SK-N-MC (cell line): Measurements from ENCODE around the gene USP37.

ENCODE experiments used
- DNase-seq: peaks from one replicate; pipeline ENCODE4 v3.0.0-alpha.2; 2011; ENCODE audit warnings: low read depth, low spot score
- H3K27ac ChIP-seq: fragments of 200-600 bp; sonication (generic); 2 replicates; pipeline ENCODE4 v1.5.1; 2016; ENCODE audit warnings: mixed run types
- H3K36me3 ChIP-seq: fragments of 200-600 bp; sonication (generic); 2 replicates; pipeline ENCODE4 v1.6.1; 2017; ENCODE audit warnings: antibody characterized with exemption, low read length, mixed read lengths; ENCODE audit not compliant: insufficient read depth
- H3K4me3 ChIP-seq: fragments of 200-600 bp; sonication (generic); 2 replicates; pipeline ENCODE4 v1.5.1; 2016
- H3K9ac ChIP-seq: fragments of 200-600 bp; sonication (generic); 2 replicates; pipeline ENCODE4 v1.8.0; 2017; ENCODE audit warnings: mixed run types, mixed read lengths; ENCODE audit not compliant: insufficient read length
- H3K9me3 ChIP-seq: fragments of 200-600 bp; sonication (generic); 2 replicates; pipeline ENCODE4 v1.6.1; 2017; ENCODE audit warnings: low read depth, mild to moderate bottlenecking, antibody characterized with exemption, low read length, moderate library complexity, mixed read lengths
- EZH2 ChIP-seq: fragments of 200-600 bp; sonication (generic); IDR thresholded peaks from one replicate; pipeline ENCODE4 v1.6.1; 2017; ENCODE audit warnings: antibody characterized with exemption
- FOXP2 ChIP-seq: optimal IDR thresholded peaks from 2 replicates; pipeline ENCODE3; 2011; ENCODE audit warnings: mild to moderate bottlenecking, moderate library complexity; ENCODE audit not compliant: insufficient read depth; ENCODE audit errors: extremely low read length, control extremely low read depth
- POLR2AphosphoS5 ChIP-seq: IDR thresholded peaks from 2 replicates; pipeline ENCODE4 v1.6.1; 2012; ENCODE audit warnings: mild to moderate bottlenecking, low read depth, low read length, borderline replicate concordance

USP37 gene

DNA sequence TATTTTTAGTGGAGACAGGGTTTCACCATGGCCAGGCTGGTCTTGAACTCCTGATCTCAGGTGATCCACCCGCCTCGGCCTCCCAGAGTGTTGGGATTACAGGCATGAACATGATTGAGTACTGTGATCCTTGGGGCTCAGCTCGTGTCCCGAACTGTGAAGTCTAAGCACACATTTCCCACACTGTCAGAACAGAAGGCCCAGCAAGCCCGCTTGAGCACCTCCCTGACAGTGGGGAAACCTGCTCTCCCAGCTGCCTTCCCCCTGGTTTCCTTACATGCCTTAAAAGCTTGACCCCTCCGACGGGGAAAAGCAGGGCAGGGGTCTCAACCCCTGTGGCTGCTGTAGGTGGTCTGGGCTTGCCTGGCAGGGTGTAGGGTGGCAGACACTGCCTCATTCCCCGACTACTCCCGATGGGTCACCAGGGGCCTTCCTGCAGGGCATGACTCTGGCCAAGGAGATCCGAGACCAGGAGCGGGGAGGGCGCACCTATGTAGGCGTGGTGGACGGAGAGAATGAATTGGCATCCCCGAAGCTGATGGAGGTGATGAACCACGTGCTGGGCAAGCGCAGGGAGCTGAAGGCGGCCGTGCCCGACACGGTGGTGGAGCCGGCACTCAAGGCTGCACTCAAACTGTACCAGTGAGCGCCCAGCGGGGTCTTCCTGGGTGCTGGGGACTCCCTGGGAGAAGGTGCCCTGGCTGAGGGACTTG, 139.1 kb downstream of the USP37 start:
- Histone ChIP-seq H3K4me3 (no peak overlapping the region), H3K9me3 (no peaks in the 10 kb centered on the region), H3K27ac (no peak overlapping the region), H3K36me3 (no peaks in the 10 kb centered on the region), H3K9ac (no peak overlapping the region)
- TF ChIP-seq POLR2AphosphoS5 (no peak), FOXP2 (no peak), EZH2 (no peak)
- DNase-seq = no peak

DNA sequence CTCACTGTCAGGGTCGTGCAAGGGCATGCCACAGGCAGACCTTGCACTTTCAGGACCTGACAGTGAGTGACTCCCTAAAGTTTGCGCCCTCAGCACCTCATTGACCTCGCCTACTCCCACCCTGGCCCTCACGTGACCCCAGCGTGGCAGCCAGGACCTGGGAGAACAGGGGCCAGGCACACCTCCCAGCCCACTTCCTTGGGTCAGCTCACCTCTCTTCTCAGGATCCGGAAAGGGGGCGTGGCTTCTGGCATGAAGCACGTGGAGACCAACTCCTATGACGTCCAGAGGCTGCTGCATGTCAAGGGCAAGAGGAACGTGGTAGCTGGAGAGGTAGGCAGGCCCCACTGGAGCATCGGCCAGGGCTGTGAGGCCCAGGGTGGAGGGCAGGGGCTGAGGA, 140.4 kb downstream of the USP37 start:
- TF ChIP-seq EZH2 = no peak
- TF ChIP-seq FOXP2 = no peak
- TF ChIP-seq POLR2AphosphoS5 = no peak
- no peaks in the 10 kb centered on the region for H3K36me3 ChIP-seq
- no peak for DNase-seq
- no peaks in the 10 kb centered on the region for H3K9me3 ChIP-seq
- H3K27ac ChIP-seq = no peak overlapping the region
- no peak overlapping the region for H3K4me3 ChIP-seq
- no peak overlapping the region for H3K9ac ChIP-seq

DNA sequence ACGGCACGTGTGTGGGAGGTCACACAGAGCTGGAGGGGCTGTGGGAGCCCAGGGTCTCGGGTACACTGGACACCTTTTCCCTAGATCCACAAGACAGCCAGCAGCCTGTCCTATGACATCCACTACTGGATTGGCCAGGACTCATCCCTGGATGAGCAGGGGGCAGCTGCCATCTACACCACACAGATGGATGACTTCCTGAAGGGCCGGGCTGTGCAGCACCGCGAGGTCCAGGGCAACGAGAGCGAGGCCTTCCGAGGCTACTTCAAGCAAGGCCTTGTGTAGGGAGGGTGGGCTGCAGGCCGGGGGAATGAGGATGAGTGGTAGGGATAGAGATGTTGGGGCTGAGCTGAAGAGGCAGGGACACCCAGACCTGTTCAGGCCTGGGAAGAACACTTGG, 142.6 kb downstream of the USP37 start:
- Histone ChIP-seq H3K9me3 (no peaks in the 10 kb centered on the region), H3K36me3 (no peaks in the 10 kb centered on the region), H3K9ac (no peak overlapping the region), H3K4me3 (no peak overlapping the region), H3K27ac (no peak overlapping the region)
- TF ChIP-seq FOXP2 (no peak), EZH2 (no peak), POLR2AphosphoS5 (no peak)
- DNase-seq = no peak

DNA sequence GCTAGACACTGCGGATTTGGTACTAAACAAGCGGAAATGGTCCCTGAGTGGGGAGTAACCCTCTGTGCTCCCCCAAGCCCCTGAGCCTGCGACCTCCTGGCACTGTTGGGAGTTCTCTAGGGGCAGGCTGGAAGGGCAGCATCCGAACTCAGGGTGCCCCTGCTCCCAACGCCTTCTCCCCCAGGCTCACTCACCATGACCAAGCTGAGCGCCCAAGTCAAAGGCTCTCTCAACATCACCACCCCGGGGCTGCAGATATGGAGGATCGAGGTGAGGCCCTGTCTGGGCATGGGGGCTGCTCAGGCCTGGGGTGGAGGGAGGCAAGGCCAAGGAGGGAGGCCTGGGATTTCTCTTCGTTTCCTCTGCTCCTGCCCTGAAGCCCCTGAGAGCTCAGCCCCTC, 144.6 kb downstream of the USP37 start:
- Histone ChIP-seq H3K36me3 (no peaks in the 10 kb centered on the region), H3K4me3 (no peak overlapping the region), H3K27ac (no peak overlapping the region), H3K9ac (no peak overlapping the region), H3K9me3 (no peaks in the 10 kb centered on the region)
- TF ChIP-seq POLR2AphosphoS5 = no peak
- TF ChIP-seq FOXP2 = no peak
- TF ChIP-seq EZH2 = no peak
- no peak for DNase-seq

DNA sequence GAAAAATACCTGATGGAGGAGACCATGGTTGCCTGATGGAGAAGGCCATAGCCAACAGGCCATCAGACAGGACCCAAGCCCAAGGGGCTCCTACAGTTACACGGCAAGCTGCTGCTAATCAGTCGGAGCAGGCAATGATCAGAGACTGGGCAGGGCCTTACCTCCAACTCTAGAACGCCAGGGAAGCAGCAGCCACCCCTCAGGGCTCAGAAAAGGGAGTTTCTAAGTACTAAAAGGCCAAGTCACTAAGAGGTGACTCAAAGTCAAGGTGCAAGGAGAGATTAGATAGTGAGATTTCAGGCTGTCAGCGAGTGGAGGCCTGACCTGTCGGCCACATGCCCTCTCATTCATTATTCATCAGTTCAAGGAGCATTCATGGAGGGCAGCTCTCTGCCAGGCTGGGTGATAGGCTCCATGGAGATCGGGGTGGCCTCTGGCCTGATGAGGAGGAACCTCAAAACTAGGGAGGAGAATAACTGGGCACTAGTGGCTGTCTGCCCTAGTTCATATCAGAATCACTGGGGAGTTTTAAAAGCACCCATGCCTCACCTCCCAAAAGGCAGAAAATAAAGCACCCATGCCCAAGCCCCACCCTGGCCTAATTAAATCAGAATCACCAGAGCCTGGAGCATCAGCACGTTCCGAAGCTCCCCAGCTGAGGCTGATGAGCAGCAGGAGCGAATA, 145.6 kb downstream of the USP37 start:
- H3K36me3 ChIP-seq = no peaks in the 10 kb centered on the region
- no peak for DNase-seq
- no peak overlapping the region for H3K27ac ChIP-seq
- no peak overlapping the region for H3K4me3 ChIP-seq
- H3K9ac ChIP-seq = no peak overlapping the region
- no peak for TF ChIP-seq EZH2
- H3K9me3 ChIP-seq = no peaks in the 10 kb centered on the region

DNA sequence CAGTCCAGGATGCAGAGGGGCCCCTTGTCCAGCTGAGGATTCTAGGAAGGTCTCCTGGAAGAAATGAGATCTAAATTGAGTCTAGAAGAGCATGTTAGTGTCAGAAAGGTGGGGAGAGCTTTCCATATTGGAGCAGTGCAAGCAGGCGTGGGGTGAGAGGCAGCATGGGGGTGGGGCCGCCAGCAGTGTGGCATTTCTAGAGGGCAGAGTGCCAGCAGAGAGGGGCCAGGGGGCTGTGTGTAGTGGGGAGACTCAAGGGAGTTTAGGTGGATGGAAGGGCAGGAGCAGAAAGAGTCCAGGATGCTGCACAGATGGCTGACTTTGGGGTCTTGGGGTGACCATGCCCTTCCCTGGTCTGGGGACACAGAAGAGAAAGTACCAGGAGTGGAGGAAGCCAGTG, 147.1 kb downstream of the USP37 start:
- no peak for DNase-seq
- Histone ChIP-seq H3K4me3 (no peak overlapping the region), H3K9me3 (no peaks in the 10 kb centered on the region), H3K36me3 (no peaks in the 10 kb centered on the region), H3K9ac (no peak overlapping the region), H3K27ac (no peak overlapping the region)
- no peak for TF ChIP-seq POLR2AphosphoS5

DNA sequence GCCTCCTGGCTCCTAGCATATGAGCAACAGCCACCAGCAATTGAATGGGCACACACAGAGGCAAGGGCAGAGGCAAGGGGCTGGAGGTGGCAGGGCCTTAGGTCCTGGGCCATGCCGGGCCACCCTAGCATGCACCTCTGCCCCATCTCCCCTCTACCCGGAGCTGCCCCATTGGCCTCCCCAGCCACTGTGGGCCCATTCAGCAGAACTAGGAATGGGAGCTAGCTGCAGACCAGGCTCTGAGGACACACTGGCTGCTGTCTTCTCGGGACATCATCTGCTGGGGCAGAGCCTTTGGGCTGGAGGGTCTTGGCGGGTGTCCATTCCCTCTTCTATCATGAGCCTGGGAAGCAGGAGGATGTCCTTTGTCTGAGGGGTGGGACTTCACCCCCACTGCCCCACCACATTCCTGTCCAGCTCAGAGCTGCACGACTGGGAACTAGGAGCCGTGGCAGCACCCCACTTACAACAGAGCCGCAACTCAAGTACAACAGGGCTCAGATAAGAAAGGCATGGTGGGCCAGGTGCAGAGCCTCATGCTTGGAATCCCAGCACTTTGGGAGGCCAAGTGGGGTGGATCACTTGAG, 148.4 kb downstream of the USP37 start:
- no peak for DNase-seq
- no peak overlapping the region for H3K4me3 ChIP-seq
- H3K9me3 ChIP-seq = no peaks in the 10 kb centered on the region
- no peak overlapping the region for H3K27ac ChIP-seq
- H3K36me3 ChIP-seq = no peaks in the 10 kb centered on the region
- H3K9ac ChIP-seq = no peak overlapping the region
- TF ChIP-seq FOXP2 (no peak), POLR2AphosphoS5 (no peak), EZH2 (no peak)

DNA sequence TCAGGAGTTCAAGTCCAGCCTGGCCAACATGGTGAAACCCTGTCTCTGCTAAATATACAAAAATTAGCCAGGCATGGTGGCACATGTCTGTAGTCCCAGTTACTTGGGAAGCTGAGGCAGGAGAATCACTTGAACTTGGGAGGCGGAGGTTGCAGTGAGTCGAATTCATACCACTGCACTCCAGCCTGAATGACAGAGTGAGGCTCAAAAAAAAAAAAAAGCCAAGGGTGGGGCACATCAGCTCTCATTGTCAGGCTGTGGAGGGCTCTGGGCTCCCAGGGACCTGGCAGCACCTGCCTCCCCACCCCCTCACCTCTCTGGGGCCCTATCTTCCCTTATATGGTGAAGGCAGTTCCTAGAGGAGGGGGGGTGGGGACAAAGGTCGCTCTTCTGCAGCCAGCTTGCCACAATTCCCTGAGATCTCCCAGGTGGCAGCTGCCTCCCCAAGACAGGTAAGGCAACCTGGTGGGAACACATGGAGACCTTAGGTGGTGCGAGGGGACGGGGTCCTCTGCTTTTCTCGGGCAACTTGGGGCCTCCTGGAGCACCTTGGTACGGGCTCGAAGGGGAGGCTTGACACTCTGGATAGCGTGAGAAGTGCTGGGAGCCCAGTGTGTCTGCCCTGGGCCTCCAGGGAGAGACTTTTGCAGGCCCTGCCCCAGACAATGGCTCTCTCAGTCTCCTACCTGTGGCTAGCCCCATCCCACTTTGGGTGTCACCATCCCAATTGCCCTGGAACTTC, 149.3 kb downstream of the USP37 start, which contains the start of gene VIL1:
Gene VIL1, plus strand, starts transcription at position 407 of the 742 bp plus-strand sequence. CDS start 4,656 bp downstream, outside the sequence.
- no peak for DNase-seq
- H3K9ac ChIP-seq = no peak within 1 kb of the TSS
- no peaks in the 10 kb centered on the region for H3K36me3 ChIP-seq
- H3K9me3 ChIP-seq = no peaks in the 10 kb centered on the region
- H3K27ac ChIP-seq = no peak within 1 kb of the TSS
- H3K4me3 ChIP-seq = no peak within 1 kb of the TSS
- TF ChIP-seq POLR2AphosphoS5 (no peak), FOXP2 (no peak), EZH2 (no peak)
